Measurements from ENCODE around the gene PCDHGC3. TPM values are rescaled to one million over a fixed set of nuclear protein-coding genes. Genes with fewer than 3 reads are reported as not detected.

PCDHGC3 gene
- total RNA-seq, 1 donor from 2014 or later = 92.4 TPM

- H3K27me3 Mint-ChIP-seq (ENCODE audit: unreplicated experiment) = no peaks in the 10 kb centered on the region
- no peak overlapping the region for H3K4me3 Mint-ChIP-seq (ENCODE audit: unreplicated experiment)
- no peaks in the 10 kb centered on the region for H3K4me1 Mint-ChIP-seq (ENCODE audit: unreplicated experiment)
- H3K36me3 Mint-ChIP-seq (ENCODE audit: unreplicated experiment) = peaks cover 32% of the 10 kb centered on the region
- TF ChIP-seq CTCF (IDR thresholded peaks at IDR 0.05) = no peak
- DNase-seq (ENCODE audit: extremely low spot score, unreplicated experiment) = no peak
- peaks cover 21% of the 10 kb centered on the region for H3K9me3 Mint-ChIP-seq (ENCODE audit: unreplicated experiment)
- H3K27ac Mint-ChIP-seq (ENCODE audit: unreplicated experiment) = no peak overlapping the region
Measured at GRCh38 chr5:141434006-141434405, 41.8 kb upstream of the PCDHGC3 start.

GRCh38 chr5:141437221-141437620 is 38.5 kb upstream of the PCDHGC3 start:
- TF ChIP-seq CTCF (IDR thresholded peaks at IDR 0.05) = no peak
- H3K9me3 Mint-ChIP-seq (ENCODE audit: unreplicated experiment) = peaks cover 16% of the 10 kb centered on the region
- no peak for DNase-seq (ENCODE audit: extremely low spot score, unreplicated experiment)
- H3K36me3 Mint-ChIP-seq (ENCODE audit: unreplicated experiment) = peaks cover 24% of the 10 kb centered on the region
- no peaks in the 10 kb centered on the region for H3K4me1 Mint-ChIP-seq (ENCODE audit: unreplicated experiment)
- no peak overlapping the region for H3K27ac Mint-ChIP-seq (ENCODE audit: unreplicated experiment)
- no peaks in the 10 kb centered on the region for H3K27me3 Mint-ChIP-seq (ENCODE audit: unreplicated experiment)
- H3K4me3 Mint-ChIP-seq (ENCODE audit: unreplicated experiment) = no peak overlapping the region

GRCh38 chr5:141439411-141440141 is 36.2 kb upstream of the PCDHGC3 start:
- peaks cover 14% of the 10 kb centered on the region for H3K36me3 Mint-ChIP-seq (ENCODE audit: unreplicated experiment)
- no peak overlapping the region for H3K27ac Mint-ChIP-seq (ENCODE audit: unreplicated experiment)
- no peak for DNase-seq (ENCODE audit: extremely low spot score, unreplicated experiment)
- H3K4me1 Mint-ChIP-seq (ENCODE audit: unreplicated experiment) = no peaks in the 10 kb centered on the region
- H3K27me3 Mint-ChIP-seq (ENCODE audit: unreplicated experiment) = no peaks in the 10 kb centered on the region
- TF ChIP-seq CTCF (IDR thresholded peaks at IDR 0.05) = no peak
- H3K9me3 Mint-ChIP-seq (ENCODE audit: unreplicated experiment) = peaks cover 18% of the 10 kb centered on the region
- H3K4me3 Mint-ChIP-seq (ENCODE audit: unreplicated experiment) = no peak overlapping the region

- Mint-ChIP-seq H3K36me3 (ENCODE audit: unreplicated experiment) (peaks cover 14% of the 10 kb centered on the region), H3K4me3 (ENCODE audit: unreplicated experiment) (no peak overlapping the region)
- DNase-seq (ENCODE audit: extremely low spot score, unreplicated experiment) = no peak
Measured at GRCh38 chr5:141440341-141440740, 35.4 kb upstream of the PCDHGC3 start.

More at GRCh38 chr5:141440341-141440740, 35.4 kb upstream of the PCDHGC3 start:
- Mint-ChIP-seq H3K27ac (ENCODE audit: unreplicated experiment) (no peak overlapping the region), H3K9me3 (ENCODE audit: unreplicated experiment) (peaks cover 15% of the 10 kb centered on the region), H3K27me3 (ENCODE audit: unreplicated experiment) (no peaks in the 10 kb centered on the region), H3K4me1 (ENCODE audit: unreplicated experiment) (no peaks in the 10 kb centered on the region)
- no peak for TF ChIP-seq CTCF (IDR thresholded peaks at IDR 0.05)
